ENCODE measurements around the gene APOBEC3B.
"Not testable (repeated sequence)": the region's sequence is repeated elsewhere in the genome, so short reads cannot be mapped to it uniquely, and the experiment has no call there.

Gene APOBEC3B

GRCh38 chr22:38967451-38968450, 14.4 kb upstream of the APOBEC3B start:
- no peak for DNase-seq (ENCODE audit: low read depth)

- no peak for DNase-seq (ENCODE audit: low read depth)
Observed at GRCh38 chr22:38968801-38969200, 13.3 kb upstream of the APOBEC3B start.

- no peak for DNase-seq (ENCODE audit: low read depth)
Observed at GRCh38 chr22:38970551-38970950, 11.6 kb upstream of the APOBEC3B start.

- DNase-seq (ENCODE audit: low read depth) = no peak
Observed at GRCh38 chr22:38971202-38971601, 10.9 kb upstream of the APOBEC3B start.

- DNase-seq (ENCODE audit: low read depth) = no peak
Observed at GRCh38 chr22:38971791-38972190, 10.4 kb upstream of the APOBEC3B start.

- no peak for DNase-seq (ENCODE audit: low read depth)
Observed at GRCh38 chr22:38972558-38972957, 9.6 kb upstream of the APOBEC3B start.

- DNase-seq (ENCODE audit: low read depth) = no peak
Observed at GRCh38 chr22:38973289-38974169, 8.6 kb upstream of the APOBEC3B start.

- DNase-seq (ENCODE audit: low read depth) = no peak
Observed at GRCh38 chr22:38974170-38974825, 7.8 kb upstream of the APOBEC3B start.

- DNase-seq (ENCODE audit: low read depth) = no peak
Observed at GRCh38 chr22:38974826-38975175, 7.3 kb upstream of the APOBEC3B start.

- DNase-seq (ENCODE audit: low read depth) = not testable (repeated sequence)
Observed at GRCh38 chr22:38977289-38977688, 4.9 kb upstream of the APOBEC3B start.

GRCh38 chr22:38980587-38980986, 1.6 kb upstream of the APOBEC3B start:
- not testable (repeated sequence) for DNase-seq (ENCODE audit: low read depth)

- DNase-seq (ENCODE audit: low read depth) = no peak
Observed at GRCh38 chr22:38981005-38981991, 849 bp upstream of the APOBEC3B start.

- DNase-seq (ENCODE audit: low read depth) = no peak
Observed at GRCh38 chr22:38984224-38984623, 2.1 kb downstream of the APOBEC3B start.

GRCh38 chr22:38984784-38985757, 2.9 kb downstream of the APOBEC3B start:
- DNase-seq (ENCODE audit: low read depth) = peak; percentile 84

GRCh38 chr22:38986629-38987028, 4.5 kb downstream of the APOBEC3B start:
- no peak for DNase-seq (ENCODE audit: low read depth)

GRCh38 chr22:38987171-38987895, 5.2 kb downstream of the APOBEC3B start:
- DNase-seq (ENCODE audit: low read depth) = no peak

GRCh38 chr22:38989466-38989865, 7.3 kb downstream of the APOBEC3B start:
- DNase-seq (ENCODE audit: low read depth) = no peak

GRCh38 chr22:38992871-38993371, 10.8 kb downstream of the APOBEC3B start:
- DNase-seq (ENCODE audit: low read depth) = not testable (repeated sequence)

- DNase-seq (ENCODE audit: low read depth) = no peak
Observed at GRCh38 chr22:38996105-38996504, 14.0 kb downstream of the APOBEC3B start.
